ENCODE data around the gene MEAK7.
"Not testable (repeated sequence)": the region's sequence is repeated elsewhere in the genome, so short reads cannot be mapped to it uniquely, and the experiment has no call there.

Gene MEAK7

GRCh38 chr16:84534815-84535214 lies 30.4 kb upstream of the MEAK7 start:
- H3K4me3 ChIP-seq: no peak overlapping the region
- peaks cover 9% of the 10 kb centered on the region for H3K9me3 ChIP-seq
- no peaks in the 10 kb centered on the region for H3K36me3 ChIP-seq
- H3K4me1 ChIP-seq: peaks cover 35% of the 10 kb centered on the region
- H3K27ac ChIP-seq: no peak overlapping the region
- H3K4me2 ChIP-seq: no peak overlapping the region
- TF ChIP-seq Cebpa-rat (IDR thresholded peaks at IDR 0.05): no peak
- no peaks in the 10 kb centered on the region for H3K27me3 ChIP-seq
- no peaks in the 10 kb centered on the region for H4K20me1 ChIP-seq
- H3K9ac ChIP-seq: no peak overlapping the region

- TF ChIP-seq Cebpa-rat (IDR thresholded peaks at IDR 0.05): no peak
These were observed 28.5 kb upstream of the MEAK7 start for GRCh38 chr16:84532855-84533486.

GRCh38 chr16:84532291-84532724 lies 27.8 kb upstream of the MEAK7 start:
- no peaks in the 10 kb centered on the region for H3K27me3 ChIP-seq
- peaks cover 49% of the 10 kb centered on the region for H3K4me1 ChIP-seq
- H3K4me3 ChIP-seq: no peak overlapping the region
- peak overlapping the region; percentile 26; the same call in 1 of the 2 replicates for H3K9ac ChIP-seq
- H3K27ac ChIP-seq: peak overlapping the region; percentile 51; the same call in 1 of the 2 replicates
- peaks cover 13% of the 10 kb centered on the region for H3K9me3 ChIP-seq
- H3K4me2 ChIP-seq: peak overlapping the region; percentile 73
- H4K20me1 ChIP-seq: no peaks in the 10 kb centered on the region
- no peak for TF ChIP-seq Cebpa-rat (IDR thresholded peaks at IDR 0.05)
- H3K36me3 ChIP-seq: no peaks in the 10 kb centered on the region

More at GRCh38 chr16:84532855-84533486, 28.5 kb upstream of the MEAK7 start:
- H3K4me3 ChIP-seq: no peak overlapping the region
- H3K4me2 ChIP-seq: peak overlapping the region; percentile 73
- H3K9ac ChIP-seq: no peak overlapping the region
- H3K27me3 ChIP-seq: no peaks in the 10 kb centered on the region
- peak overlapping the region; percentile 51; the same call in 1 of the 2 replicates for H3K27ac ChIP-seq
- no peaks in the 10 kb centered on the region for H3K36me3 ChIP-seq
- no peaks in the 10 kb centered on the region for H4K20me1 ChIP-seq
- H3K4me1 ChIP-seq: peaks cover 52% of the 10 kb centered on the region
- peaks cover 13% of the 10 kb centered on the region for H3K9me3 ChIP-seq

GRCh38 chr16:84531671-84532111 lies 27.2 kb upstream of the MEAK7 start:
- Histone ChIP-seq H3K9ac (peak overlapping the region; percentile 26; the same call in 1 of the 2 replicates), H3K36me3 (no peaks in the 10 kb centered on the region), H3K4me2 (peak overlapping the region; percentile 73), H4K20me1 (no peaks in the 10 kb centered on the region), H3K27me3 (no peaks in the 10 kb centered on the region), H3K4me1 (peaks cover 55% of the 10 kb centered on the region), H3K9me3 (peaks cover 13% of the 10 kb centered on the region), H3K27ac (peak overlapping the region; percentile 51; the same call in 1 of the 2 replicates), H3K4me3 (no peak overlapping the region)
- peak; percentile 75 for TF ChIP-seq Cebpa-rat (IDR thresholded peaks at IDR 0.05)

- Histone ChIP-seq H3K4me2 (no peak overlapping the region), H3K36me3 (no peaks in the 10 kb centered on the region), H3K27me3 (no peaks in the 10 kb centered on the region), H3K27ac (no peak overlapping the region), H3K9me3 (peaks cover 13% of the 10 kb centered on the region), H3K4me3 (no peak overlapping the region), H3K4me1 (peaks cover 61% of the 10 kb centered on the region), H3K9ac (no peak overlapping the region), H4K20me1 (no peaks in the 10 kb centered on the region)
- TF ChIP-seq Cebpa-rat (IDR thresholded peaks at IDR 0.05): no peak
These were observed 26.1 kb upstream of the MEAK7 start for GRCh38 chr16:84530590-84530989.

- H4K20me1 ChIP-seq: no peaks in the 10 kb centered on the region
- H3K27me3 ChIP-seq: no peaks in the 10 kb centered on the region
- H3K9me3 ChIP-seq: peaks cover 13% of the 10 kb centered on the region
- H3K9ac ChIP-seq: no peak overlapping the region
- no peak overlapping the region for H3K4me3 ChIP-seq
- no peak for TF ChIP-seq Cebpa-rat (IDR thresholded peaks at IDR 0.05)
- no peak overlapping the region for H3K27ac ChIP-seq
- H3K4me2 ChIP-seq: no peak overlapping the region
- H3K36me3 ChIP-seq: no peaks in the 10 kb centered on the region
- H3K4me1 ChIP-seq: peaks cover 71% of the 10 kb centered on the region
These were observed 25.1 kb upstream of the MEAK7 start for GRCh38 chr16:84529607-84530006.

- Histone ChIP-seq H3K9ac (no peak overlapping the region), H4K20me1 (no peaks in the 10 kb centered on the region), H3K4me1 (peaks cover 78% of the 10 kb centered on the region), H3K36me3 (no peaks in the 10 kb centered on the region), H3K4me3 (no peak overlapping the region), H3K9me3 (peaks cover 13% of the 10 kb centered on the region), H3K27ac (no peak overlapping the region), H3K4me2 (peak overlapping the region; percentile 19), H3K27me3 (no peaks in the 10 kb centered on the region)
- TF ChIP-seq Cebpa-rat (IDR thresholded peaks at IDR 0.05): no peak
These were observed 23.9 kb upstream of the MEAK7 start for GRCh38 chr16:84528322-84528721.

GRCh38 chr16:84527532-84528269 lies 23.2 kb upstream of the MEAK7 start:
- H3K9me3 ChIP-seq: peaks cover 13% of the 10 kb centered on the region
- H3K9ac ChIP-seq: no peak overlapping the region
- no peaks in the 10 kb centered on the region for H3K27me3 ChIP-seq
- no peaks in the 10 kb centered on the region for H3K36me3 ChIP-seq
- no peak for TF ChIP-seq Cebpa-rat (IDR thresholded peaks at IDR 0.05)
- H3K4me1 ChIP-seq: peaks cover 74% of the 10 kb centered on the region
- H4K20me1 ChIP-seq: no peaks in the 10 kb centered on the region
- H3K4me2 ChIP-seq: peak overlapping the region; percentile 19; the same call in 1 of the 2 replicates
- H3K27ac ChIP-seq: no peak overlapping the region
- H3K4me3 ChIP-seq: no peak overlapping the region

GRCh38 chr16:84526794-84527531 lies 22.5 kb upstream of the MEAK7 start:
- peaks cover 13% of the 10 kb centered on the region for H3K9me3 ChIP-seq
- no peaks in the 10 kb centered on the region for H3K27me3 ChIP-seq
- no peak for TF ChIP-seq Cebpa-rat (IDR thresholded peaks at IDR 0.05)
- peaks cover 66% of the 10 kb centered on the region for H3K4me1 ChIP-seq
- H4K20me1 ChIP-seq: no peaks in the 10 kb centered on the region
- no peak overlapping the region for H3K4me3 ChIP-seq
- no peaks in the 10 kb centered on the region for H3K36me3 ChIP-seq
- no peak overlapping the region for H3K9ac ChIP-seq
- peak overlapping the region; percentile 45 for H3K4me2 ChIP-seq
- no peak overlapping the region for H3K27ac ChIP-seq

- not testable (repeated sequence) for H3K9me3 ChIP-seq, H3K36me3 ChIP-seq, H3K27me3 ChIP-seq, H3K4me3 ChIP-seq, H4K20me1 ChIP-seq, H3K9ac ChIP-seq, H3K27ac ChIP-seq
- peak overlapping the region; percentile 57; the same call in 1 of the 2 replicates for H3K4me2 ChIP-seq
- peaks cover 70% of the 10 kb centered on the region for H3K4me1 ChIP-seq
These were observed 20.6 kb upstream of the MEAK7 start for GRCh38 chr16:84524941-84525581.

All from BLaER1 (cell line).